H4 (cell line): ENCODE data around the gene CLK3. TPM values are rescaled to one million over a fixed set of nuclear protein-coding genes. Genes with fewer than 3 reads are reported as not detected.
"Not testable (repeated sequence)": the region's sequence is repeated elsewhere in the genome, so short reads cannot be mapped to it uniquely, and the experiment has no call there.

Experiments used
- DNase-seq: peaks from one replicate; pipeline ENCODE4 v3.0.0-alpha.2; 2015; ENCODE audit warnings: low spot score
- total RNA-seq: library from RNA; depleted of rRNA; stranded (reverse); fragments of >200 nt; shearing (Covaris generic); gene quantifications from 2 replicates; pipeline ENCODE4 v1.2.3, GENCODE V29; 2014

Gene CLK3
- total RNA-seq, 1 experiment from 2014 or later, result 46.1 TPM

DNA sequence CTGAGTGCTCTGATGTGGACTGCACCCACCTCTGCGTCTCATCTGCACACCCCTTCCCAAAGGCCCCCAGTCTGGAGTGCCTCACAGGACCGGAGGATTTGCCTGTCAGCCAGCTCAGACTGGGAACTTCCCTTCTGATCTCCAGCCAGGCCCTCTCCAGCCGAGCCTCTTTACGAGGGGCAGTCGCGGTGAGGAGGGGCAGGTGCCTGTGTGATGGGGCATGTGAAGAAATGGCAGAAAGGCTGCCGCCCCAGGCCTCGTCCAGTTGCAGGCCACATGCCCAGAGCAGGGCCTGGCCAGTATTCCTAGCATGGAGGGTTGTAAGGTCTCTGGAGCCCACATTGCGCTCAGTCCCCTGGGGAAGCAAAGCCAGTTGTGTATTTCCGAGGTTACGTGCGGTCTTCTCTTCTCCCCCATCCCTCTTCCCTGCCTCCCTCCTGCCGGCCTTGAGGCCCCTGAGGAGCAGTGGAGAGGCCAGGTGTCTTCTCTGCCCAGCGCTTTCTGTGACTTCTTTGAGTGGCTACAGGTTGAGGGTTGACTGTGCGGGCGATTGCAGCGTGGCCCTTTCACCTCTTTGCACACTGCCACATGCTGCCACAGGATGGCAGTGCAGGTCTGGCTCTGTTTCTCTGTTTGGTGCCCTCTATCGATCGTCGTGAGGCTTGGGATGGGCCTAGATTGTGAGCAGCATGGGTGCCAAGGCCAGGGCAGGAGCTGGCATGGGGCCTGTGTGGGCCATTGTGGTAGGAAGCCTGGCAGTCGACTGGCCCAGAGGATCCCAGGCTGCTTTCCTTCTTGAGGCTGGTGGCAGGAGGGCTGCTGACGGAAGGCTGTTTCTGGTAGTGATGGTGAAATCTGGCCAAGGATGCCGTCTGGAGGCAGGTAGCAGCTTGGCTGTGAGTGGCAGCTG is 5.3 kb downstream of the CLK3 start:
- DNase-seq, result peak; percentile 75

DNA sequence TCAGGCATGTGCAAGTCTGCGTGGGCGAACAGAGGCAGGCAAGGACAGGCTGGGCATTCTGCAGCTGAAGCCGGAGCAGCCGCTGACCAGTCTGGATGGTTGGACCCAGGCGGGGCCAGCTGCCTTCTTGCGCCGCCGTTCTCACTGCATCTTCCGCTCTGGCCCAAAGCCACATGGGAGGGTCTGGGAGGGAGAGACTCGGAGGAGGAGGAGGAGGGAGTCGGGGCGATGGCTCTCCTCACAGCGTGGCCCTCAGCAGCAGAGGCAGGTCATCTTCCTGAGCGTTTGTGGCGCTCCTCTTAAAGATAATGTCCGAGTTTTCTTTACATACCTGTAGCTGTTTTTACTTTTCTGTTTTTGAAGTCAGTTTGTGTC is 5.9 kb downstream of the CLK3 start:
- DNase-seq, result no peak

- no peak for DNase-seq
Measured at GRCh38 chr15:74621936-74622335, 6.3 kb downstream of the CLK3 start.

DNA sequence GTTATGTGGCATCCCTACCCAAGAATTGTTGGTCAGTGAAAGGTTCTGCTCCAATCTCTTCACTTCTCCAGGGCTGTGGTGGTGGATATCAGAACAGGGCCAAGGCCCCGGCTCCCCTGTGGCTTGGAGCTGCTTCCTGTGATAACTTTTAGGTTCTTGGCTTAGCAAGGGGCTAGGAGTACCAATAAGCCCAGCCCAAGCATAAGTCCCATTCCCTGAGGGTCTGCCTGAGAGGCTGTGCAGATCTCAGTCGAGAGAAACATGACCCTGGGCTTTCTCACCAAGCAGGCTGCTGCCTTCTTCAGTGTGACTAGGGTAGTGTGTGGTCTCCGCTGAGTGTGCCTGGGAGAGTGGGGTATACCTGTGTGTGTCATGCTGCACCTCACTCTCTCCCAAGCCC is 7.1 kb downstream of the CLK3 start:
- no peak for DNase-seq

- no peak for DNase-seq
Measured at GRCh38 chr15:74624020-74624602, 8.5 kb downstream of the CLK3 start.

GRCh38 chr15:74625693-74626092 is 10.1 kb downstream of the CLK3 start:
- no peak for DNase-seq

DNA sequence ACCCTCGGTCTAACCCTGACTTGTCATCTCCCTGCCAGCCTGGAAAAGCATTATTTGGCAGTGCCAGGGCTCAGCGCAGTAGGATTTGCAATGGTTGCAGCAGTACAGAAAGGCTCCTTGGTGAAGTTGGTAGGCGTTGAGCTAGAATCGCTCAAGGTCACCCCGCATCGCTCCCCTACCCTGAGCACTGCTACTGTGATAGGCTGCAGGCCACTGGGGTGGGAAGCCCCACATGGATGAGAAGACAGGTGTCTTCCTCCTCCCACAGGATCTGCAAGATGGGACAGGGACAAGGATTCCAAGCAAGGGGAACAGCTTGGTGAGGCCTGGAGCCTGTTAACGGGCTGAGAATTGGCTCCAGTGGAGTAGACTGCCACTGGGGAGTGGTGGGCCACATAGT is 10.7 kb downstream of the CLK3 start:
- DNase-seq, result no peak

DNA sequence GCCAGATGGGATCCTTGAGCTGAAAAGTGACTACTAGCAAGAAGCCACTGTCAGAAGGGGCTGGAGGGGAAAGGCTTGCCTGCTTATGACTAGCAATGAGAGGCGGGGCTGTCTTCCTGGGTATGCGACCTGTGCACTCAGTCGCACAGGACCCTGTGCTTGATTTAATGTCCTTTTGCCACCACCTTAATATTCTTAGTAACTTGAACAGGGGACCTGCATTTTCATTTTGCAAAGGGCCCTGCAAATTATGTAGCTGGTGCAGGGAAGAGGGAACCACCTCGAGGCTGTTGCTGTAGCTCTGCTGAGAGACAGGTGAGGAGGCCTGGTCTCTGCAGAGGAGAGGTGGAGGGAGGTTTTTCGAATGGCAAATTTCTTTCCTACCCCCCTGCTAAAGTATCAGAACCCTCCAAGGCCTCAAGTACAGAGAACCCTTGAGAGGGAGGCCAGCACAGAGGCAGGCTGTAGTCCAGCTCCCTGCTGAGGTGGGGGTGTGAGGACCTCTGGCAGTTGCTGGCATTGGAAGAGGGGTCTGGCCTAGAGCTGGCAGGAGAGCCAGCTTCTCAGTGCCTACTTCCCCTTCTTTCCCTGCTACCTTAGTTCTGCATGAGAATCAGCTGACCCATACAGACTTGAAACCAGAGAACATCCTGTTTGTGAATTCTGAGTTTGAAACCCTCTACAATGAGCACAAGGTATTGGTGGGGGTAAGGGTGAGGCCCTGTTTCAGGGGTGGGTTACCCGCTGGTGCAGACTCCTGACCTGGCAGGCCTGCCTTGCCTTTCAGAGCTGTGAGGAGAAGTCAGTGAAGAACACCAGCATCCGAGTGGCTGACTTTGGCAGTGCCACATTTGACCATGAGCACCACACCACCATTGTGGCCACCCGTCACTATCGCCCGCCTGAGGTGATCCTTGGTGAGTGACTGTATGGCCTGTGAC is 11.4 kb downstream of the CLK3 start:
- DNase-seq, result no peak

DNA sequence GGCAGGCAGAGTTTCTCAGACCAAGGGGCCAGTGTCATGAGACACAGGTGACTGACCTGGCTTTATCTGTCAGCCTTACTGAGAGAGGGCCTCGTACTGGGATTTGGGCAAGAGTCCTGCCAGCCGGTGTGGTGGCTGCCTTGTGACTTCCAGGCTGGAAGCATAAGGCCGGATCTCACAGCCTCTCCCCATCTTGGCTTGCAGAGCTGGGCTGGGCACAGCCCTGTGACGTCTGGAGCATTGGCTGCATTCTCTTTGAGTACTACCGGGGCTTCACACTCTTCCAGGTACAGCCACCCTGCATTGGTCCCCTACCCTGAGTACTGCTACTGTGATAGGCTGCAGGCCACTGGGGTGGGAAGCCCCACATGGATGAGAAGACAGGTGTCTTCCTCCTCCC is 12.1 kb downstream of the CLK3 start:
- no peak for DNase-seq

- DNase-seq, result no peak
Measured at GRCh38 chr15:74628199-74628598, 12.6 kb downstream of the CLK3 start.

DNA sequence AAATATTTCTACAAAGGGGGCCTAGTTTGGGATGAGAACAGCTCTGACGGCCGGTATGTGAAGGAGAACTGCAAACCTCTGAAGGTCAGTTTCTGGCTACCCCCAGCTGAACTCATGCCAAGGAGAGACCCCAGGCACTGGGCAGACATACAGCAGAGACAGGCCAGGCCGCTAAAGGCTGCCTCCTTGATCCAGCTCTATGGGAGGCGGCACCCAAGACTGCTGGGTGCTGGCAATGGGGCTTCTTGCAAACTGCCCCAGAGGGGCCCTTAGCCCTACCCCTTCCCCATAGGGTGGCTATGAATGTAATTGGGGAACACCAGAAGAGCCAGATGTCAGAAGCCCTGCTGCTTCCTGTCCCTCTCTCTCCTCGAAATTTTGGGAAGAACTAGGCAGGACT is 13.3 kb downstream of the CLK3 start:
- DNase-seq, result no peak

GRCh38 chr15:74629696-74630095 is 14.1 kb downstream of the CLK3 start:
- DNase-seq, result not testable (repeated sequence)

- DNase-seq, result no peak
Measured at GRCh38 chr15:74630284-74631086, 14.8 kb downstream of the CLK3 start.

GRCh38 chr15:74631087-74631385 is 15.4 kb downstream of the CLK3 start:
- no peak for DNase-seq

DNA sequence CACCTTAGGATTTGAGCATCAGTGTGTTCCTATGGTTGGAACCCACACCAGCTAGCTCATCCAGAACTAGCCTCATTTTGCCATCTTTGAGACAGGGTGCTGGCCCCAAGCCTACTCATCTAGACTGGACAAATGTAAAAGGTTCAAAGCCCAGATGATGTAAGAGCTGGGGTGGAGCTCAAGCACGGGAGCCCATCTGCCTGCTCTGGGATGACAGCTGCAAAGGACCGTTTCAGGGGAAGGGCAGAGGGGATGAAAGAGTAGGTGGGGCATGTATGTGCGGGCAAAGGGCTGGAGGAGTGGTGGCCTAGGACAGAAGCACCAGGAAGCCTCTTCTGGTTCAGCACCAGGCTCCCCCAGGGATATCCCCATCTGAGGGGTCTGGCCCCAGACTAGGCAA is 15.8 kb downstream of the CLK3 start:
- DNase-seq, result no peak

GRCh38 chr15:74631935-74632560 is 16.4 kb downstream of the CLK3 start:
- DNase-seq, result peak; percentile 35

- no peak for DNase-seq
Measured at GRCh38 chr15:74632601-74633000, 17.0 kb downstream of the CLK3 start.

DNA sequence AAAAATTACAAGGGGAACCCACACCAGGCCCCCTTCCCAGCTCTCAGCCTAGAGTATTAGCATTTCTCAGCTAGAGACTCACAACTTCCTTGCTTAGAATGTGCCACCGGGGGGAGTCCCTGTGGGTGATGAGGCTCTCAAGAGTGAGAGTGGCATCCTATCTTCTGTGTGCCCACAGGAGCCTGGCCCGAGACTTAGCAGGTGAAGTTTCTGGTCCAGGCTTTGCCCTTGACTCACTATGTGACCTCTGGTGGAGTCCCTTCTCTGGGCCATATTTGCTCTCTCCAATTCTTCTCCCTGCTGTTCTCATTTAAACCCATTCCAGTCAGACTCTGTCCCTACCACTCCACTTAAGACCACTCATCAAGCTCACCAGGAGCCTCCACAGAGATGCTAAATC is 18.1 kb downstream of the CLK3 start:
- DNase-seq, result no peak

DNA sequence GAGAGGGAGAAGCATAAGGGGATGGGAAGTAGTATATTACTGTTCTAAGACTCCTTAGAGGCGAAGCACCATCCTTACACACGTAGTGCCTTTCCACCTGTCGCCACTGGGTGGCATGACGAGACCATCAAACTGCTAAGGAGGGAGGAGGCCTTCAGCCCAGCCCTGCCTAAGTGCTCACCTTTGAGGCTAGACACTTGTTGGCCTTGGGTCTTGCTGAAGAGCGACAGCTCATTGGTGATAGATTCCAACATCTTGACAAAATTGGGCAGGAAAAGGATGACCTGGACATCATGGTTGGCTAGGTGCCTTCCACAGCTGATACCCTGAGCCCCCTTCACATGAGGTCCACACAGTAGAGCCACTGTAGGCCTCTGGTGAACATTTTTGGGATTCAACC is 19.6 kb downstream of the CLK3 start:
- peak; percentile 64 for DNase-seq

DNA sequence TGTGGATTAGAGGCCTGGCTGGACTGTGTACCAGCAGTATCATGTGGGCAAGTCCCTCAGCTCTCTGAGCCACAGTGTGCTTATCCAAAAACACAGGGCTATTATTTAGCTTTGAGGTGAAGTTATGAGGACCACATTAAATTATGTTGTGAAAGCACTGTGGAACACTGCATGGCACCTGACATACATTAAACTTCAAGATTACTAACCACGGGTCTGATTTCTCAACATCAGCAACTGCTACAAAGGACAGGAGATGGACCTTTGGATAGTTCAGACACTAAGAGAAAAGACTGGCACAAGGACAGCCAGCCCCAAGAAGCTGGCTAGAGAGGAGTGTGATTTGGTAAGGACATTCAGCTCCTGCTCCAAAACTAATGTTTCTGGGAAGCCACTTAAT is 21.3 kb downstream of the CLK3 start:
- DNase-seq, result no peak

- no peak for DNase-seq
Measured at GRCh38 chr15:74641151-74641550, 25.5 kb downstream of the CLK3 start.
